Kidney epithelial cell (primary cell): ENCODE data around the gene HMGN1. TPM values are rescaled to one million over a fixed set of nuclear protein-coding genes. Genes with fewer than 3 reads are reported as not detected.

Experiments
- DNase-seq: peaks from one replicate; pipeline ENCODE4 v3.0.0-alpha.2; 2010; ENCODE audit warnings: low read depth
- H3K27me3 ChIP-seq: 2 replicates; pipeline ENCODE4 v1.6.0; 2011; ENCODE audit warnings: low read length; ENCODE audit not compliant: control insufficient read depth, insufficient read depth
- H3K36me3 ChIP-seq: 2 replicates; pipeline ENCODE4 v1.5.1; 2011; ENCODE audit warnings: low read length; ENCODE audit not compliant: control insufficient read depth, insufficient read depth
- H3K4me3 ChIP-seq: 2 replicates; pipeline ENCODE4 v1.5.1; 2011; ENCODE audit warnings: low read depth, mild to moderate bottlenecking, control low read depth, low read length
- CTCF ChIP-seq: IDR thresholded peaks from 2 replicates; pipeline ENCODE4 v1.5.1; 2011; ENCODE audit warnings: mild to moderate bottlenecking, moderate library complexity, low read length, control low read depth, inconsistent platforms; ENCODE audit not compliant: insufficient read depth, poor library complexity, severe bottlenecking
- total RNA-seq: library from RNA; depleted of rRNA; stranded (reverse); fragments of >200 nt; gene quantifications from 2 replicates; pipeline ENCODE4 v1.2.3, GENCODE V29; 2015

The HMGN1 gene
- total RNA-seq, 1 donor from 2014 or later: 352 TPM

GRCh38 chr21:39349211-39350093, 564 bp upstream of the HMGN1 start:
- Histone ChIP-seq H3K36me3 (peaks cover 2% of the 10 kb centered on the region), H3K4me3 (peak overlapping the region; percentile 52), H3K27me3 (no peaks in the 10 kb centered on the region)
- DNase-seq: peak; percentile 79
- TF ChIP-seq CTCF: no peak

GRCh38 chr21:39348040-39348354, 891 bp downstream of the HMGN1 start:
- Histone ChIP-seq H3K36me3 (peaks cover 2% of the 10 kb centered on the region), H3K4me3 (peak overlapping the region; percentile 81), H3K27me3 (no peaks in the 10 kb centered on the region)
- no peak for DNase-seq
- no peak for TF ChIP-seq CTCF

- Histone ChIP-seq H3K4me3 (peak overlapping the region; percentile 81), H3K36me3 (peaks cover 2% of the 10 kb centered on the region), H3K27me3 (no peaks in the 10 kb centered on the region)
- no peak for DNase-seq
- no peak for TF ChIP-seq CTCF
Observed at GRCh38 chr21:39347537-39347936, 1.4 kb downstream of the HMGN1 start.

GRCh38 chr21:39346671-39347331, 2.1 kb downstream of the HMGN1 start:
- H3K4me3 ChIP-seq: peak overlapping the region; percentile 81
- DNase-seq: no peak
- H3K27me3 ChIP-seq: no peaks in the 10 kb centered on the region
- no peak for TF ChIP-seq CTCF
- H3K36me3 ChIP-seq: peaks cover 2% of the 10 kb centered on the region

- no peak for TF ChIP-seq CTCF
- no peak for DNase-seq
- Histone ChIP-seq H3K27me3 (no peaks in the 10 kb centered on the region), H3K36me3 (peaks cover 2% of the 10 kb centered on the region), H3K4me3 (peak overlapping the region; percentile 81)
Observed at GRCh38 chr21:39346206-39346605, 2.7 kb downstream of the HMGN1 start.

GRCh38 chr21:39345440-39345839, 3.4 kb downstream of the HMGN1 start:
- DNase-seq: no peak
- H3K4me3 ChIP-seq: peak overlapping the region; percentile 4
- H3K27me3 ChIP-seq: no peaks in the 10 kb centered on the region
- peaks cover 2% of the 10 kb centered on the region for H3K36me3 ChIP-seq
- no peak for TF ChIP-seq CTCF
